Measurements from ENCODE around the gene LRMDA.

- no peak for TF ChIP-seq YY1 (IDR thresholded peaks at IDR 0.05; ENCODE audit: low read depth)
- TF ChIP-seq EP300 (IDR thresholded peaks at IDR 0.05; ENCODE audit: borderline replicate concordance): no peak
- no peak for TF ChIP-seq TAF1 (IDR thresholded peaks at IDR 0.05; ENCODE audit: low read depth)
- no peak for TF ChIP-seq ZBTB7A (IDR thresholded peaks at IDR 0.05; ENCODE audit: low read depth)
- no peak for TF ChIP-seq CEBPB (IDR thresholded peaks at IDR 0.05)
- TF ChIP-seq NFIC (IDR thresholded peaks at IDR 0.05): no peak
- no peak for TF ChIP-seq TEAD4 (IDR thresholded peaks at IDR 0.05)
- no peak for TF ChIP-seq FOXM1 (IDR thresholded peaks at IDR 0.05; ENCODE audit: borderline replicate concordance, low read depth)
Measured at GRCh38 chr10:75911426-75911825, 480.0 kb downstream of the LRMDA start.

Data from Ishikawa (cell line).